HepG2 (cell line): ENCODE measurements around the gene KDM3B. TPM values are rescaled to one million over a fixed set of nuclear protein-coding genes. Genes with fewer than 3 reads are reported as not detected.

Experiments
- ATAC-seq: fragments of 200-7000 bp; cut with Tn5 transposase; 3 replicates; pipeline ENCODE4 v1.9.1; 2020; ENCODE audit warnings: mild to moderate bottlenecking, moderate library complexity
- BruUV-seq: library from RNA; stranded (reverse); fragments of 400-500 nt; replicated peaks from 2 replicates; lab custom pipeline; 2021; lab: Mats Ljungman, UMichigan
- CTCF ChIA-PET: fragments of 300-600 bp; formaldehyde crosslinking; extraction: SDS; loops from one replicate; lab custom pipeline; 2021; ENCODE audit warnings: low total read pairs, inconsistent platforms, low intra/inter-chr PET ratio; lab: Yijun Ruan, JAX
- POLR2A ChIA-PET: fragments of 350-600 bp; sonication (Branson Sonifier 250); formaldehyde crosslinking; loops from one replicate; lab custom pipeline; 2020; ENCODE audit warnings: antibody characterized with exemption, inconsistent platforms; lab: Yijun Ruan, JAX
- DNase-seq: peaks from one replicate; pipeline ENCODE4 v3.0.0-alpha.2; 2015; ENCODE audit warnings: low spot score
- FAIRE-seq: peaks from 3 replicates; lab custom pipeline; 2011; peaks lifted over from hg19 to GRCh38; lab: Jason Lieb, UNC
- H2AFZ ChIP-seq: one replicate; pipeline ENCODE4 v1.6.1; 2011; ENCODE audit warnings: low read length, inconsistent platforms
- H3K27ac ChIP-seq: fragments of 300-600 bp; 3 replicates; pipeline ENCODE4 v1.8.0; 2011; ENCODE audit warnings: mixed run types, mild to moderate bottlenecking, mixed read lengths, low read length, inconsistent platforms; ENCODE audit not compliant: insufficient read depth; ENCODE audit errors: extremely low read length
- H3K27me3 ChIP-seq, 2 experiments: fragments of 200-600 bp in 1 of 2; 2 replicates in 1 of 2; 3 replicates in 1 of 2; pipeline versions ENCODE4 v1.6.0 to v1.8.0; 2011; ENCODE audit warnings: low read length in 2 of 2, mild to moderate bottlenecking in 2 of 2, moderate library complexity in 2 of 2, inconsistent platforms in 1 of 2; ENCODE audit not compliant: insufficient read depth in 2 of 2, control insufficient read depth in 1 of 2
- H3K36me3 ChIP-seq, 2 experiments: fragments of 200-600 bp in 1 of 2; replicated peaks in 1 of 2; 2 replicates in 1 of 2; 3 replicates in 1 of 2; pipeline versions ENCODE4 v1.5.1 to v1.8.0; 2011; ENCODE audit warnings: low read length in 2 of 2, inconsistent platforms in 1 of 2; ENCODE audit not compliant: insufficient read depth in 2 of 2, control insufficient read depth in 1 of 2
- H3K4me1 ChIP-seq: 2 replicates; pipeline ENCODE4 v1.5.1; 2012; ENCODE audit warnings: low read length, inconsistent platforms; ENCODE audit not compliant: insufficient read depth
- H3K4me2 ChIP-seq: 2 replicates; pipeline ENCODE4 v1.6.0; 2011; ENCODE audit warnings: low read depth, low read length, inconsistent platforms
- H3K4me3 ChIP-seq, 3 experiments: fragments of 200-600 bp in 1 of 3; sonication (generic), shearing (Covaris generic) in 1 of 3; replicated peaks in 1 of 3; 2 replicates each; pipeline ENCODE4 v1.5.1; 2011 to 2016; ENCODE audit warnings: low read length in 3 of 3, inconsistent platforms in 2 of 3, low read depth in 2 of 3, mild to moderate bottlenecking in 2 of 3, control low read depth in 1 of 3, mixed read lengths in 1 of 3; ENCODE audit not compliant: insufficient read depth in 1 of 3
- H3K79me2 ChIP-seq: one replicate; pipeline ENCODE4 v1.6.1; 2011; ENCODE audit warnings: low read length, inconsistent platforms; ENCODE audit not compliant: insufficient read depth
- H3K9ac ChIP-seq: 2 replicates; pipeline ENCODE4 v1.6.0; 2011; ENCODE audit warnings: mild to moderate bottlenecking, low read depth, low read length, inconsistent platforms; ENCODE audit not compliant: insufficient read depth
- H3K9me3 ChIP-seq: 2 replicates; pipeline ENCODE4 v1.5.1; 2012; ENCODE audit warnings: mild to moderate bottlenecking, low read length
- H4K20me1 ChIP-seq: 2 replicates; pipeline ENCODE4 v1.6.0; 2011; ENCODE audit warnings: inconsistent platforms, mild to moderate bottlenecking, low read length, moderate library complexity; ENCODE audit not compliant: insufficient read depth
- ATF7-NPFF ChIP-seq: sonication (generic); formaldehyde crosslinking; IDR thresholded peaks from 2 replicates; pipeline ENCODE4 v1.8.1; 2023; ENCODE audit warnings: mild to moderate bottlenecking, low read depth, missing genetic modification reagents, moderate library complexity
- GFI1 ChIP-seq: sonication (generic); formaldehyde crosslinking; IDR thresholded peaks from 2 replicates; pipeline ENCODE4 v1.5.0; 2020; ENCODE audit warnings: missing genetic modification reagents, mild to moderate bottlenecking, borderline replicate concordance
- MED8 ChIP-seq: sonication (generic); formaldehyde crosslinking; IDR thresholded peaks from 2 replicates; pipeline ENCODE4 v1.8.1; 2023; ENCODE audit warnings: mild to moderate bottlenecking, missing genetic modification reagents; ENCODE audit not compliant: insufficient replicate concordance
- MXI1 ChIP-seq: IDR thresholded peaks from 3 replicates; pipeline ENCODE4 v1.6.1; 2012; ENCODE audit warnings: low read depth, low read length, inconsistent platforms, borderline replicate concordance
- NFIB ChIP-seq: sonication (generic); formaldehyde crosslinking; IDR thresholded peaks from 2 replicates; pipeline ENCODE4 v1.9.0; 2021; ENCODE audit warnings: missing genetic modification reagents, mild to moderate bottlenecking, borderline replicate concordance
- RAD21 ChIP-seq: fragments of 450-650 bp; formaldehyde crosslinking; IDR thresholded peaks from 2 replicates; pipeline ENCODE4 v1.5.0; 2020; ENCODE audit warnings: mild to moderate bottlenecking
- ZNF563 ChIP-seq: sonication (generic); formaldehyde crosslinking; IDR thresholded peaks from 2 replicates; pipeline ENCODE4 v1.8.0; 2022; ENCODE audit warnings: mild to moderate bottlenecking, moderate library complexity, missing genetic modification reagents
- ZNF781 ChIP-seq: sonication (generic); formaldehyde crosslinking; IDR thresholded peaks from 2 replicates; pipeline ENCODE4 v1.5.1; 2020; ENCODE audit warnings: borderline replicate concordance, mild to moderate bottlenecking, missing genetic modification reagents; ENCODE audit errors: not compliant biosample characterization
- WGBS: methylation state at CpG from one replicate; pipeline ENCODE4 v1.1.6; 2017; ENCODE audit warnings: low lambda C conversion rate; 5-methylcytosine and 5-hydroxymethylcytosine counted together
- in situ Hi-C: cut with HindIII; loops from 2 replicates; pipeline ENCODE4 v1.10.0; 2017; ENCODE audit warnings: low pct_unique_long_range_greater_than_20kb; ENCODE audit not compliant: extremely low pct_ligation_motif_present
- intact Hi-C: fragments of 100-400 bp; cut with micrococcal nuclease; formaldehyde crosslinking; loops from one replicate; pipeline ENCODE4 v1.10.0; 2022; ENCODE audit not compliant: unreplicated experiment
- polyA plus RNA-seq, 8 experiments: library from polyadenylated mRNA; depleted of rRNA in 3 of 8; stranded (reverse) in 7 of 8; unstranded in 1 of 8; fragments of >200 nt; fragmentation: Illumina TruSeq in 4 of 8; extraction: Trizol in 4 of 8; gene quantifications; 2 replicates each; pipeline versions ENCODE4 v1.2.1 to v1.2.3, GENCODE V29; 2011 to 2016; ENCODE audit warnings: low read depth in 4 of 8, missing spikeins in 1 of 8, mixed read lengths in 1 of 8; ENCODE audit not compliant: insufficient read depth in 1 of 8
- total RNA-seq, 5 experiments: library from RNA; depleted of rRNA; stranded (reverse); fragments of >200 nt; fragmentation: Illumina TruSeq; extraction: Trizol; gene quantifications; 2 replicates each; pipeline ENCODE4 v1.2.3, GENCODE V29; 2016; ENCODE audit warnings: low read depth in 1 of 5
- TF ChIP-seq, protein P1 (sequence below): sonication (generic); formaldehyde crosslinking; IDR thresholded peaks from 2 replicates; pipeline ENCODE4 v1.5.0; 2020; ENCODE audit warnings: missing genetic modification reagents
- TF ChIP-seq, protein P2 (sequence below): sonication (generic); formaldehyde crosslinking; IDR thresholded peaks from 2 replicates; pipeline ENCODE4 v1.4.0; 2020; ENCODE audit warnings: missing genetic modification reagents
- TF ChIP-seq, protein P3 (sequence below): sonication (generic); formaldehyde crosslinking; IDR thresholded peaks from 2 replicates; pipeline ENCODE4 v1.5.0; 2020; ENCODE audit warnings: missing genetic modification reagents
- TF ChIP-seq, protein P4 (sequence below): IDR thresholded peaks from 2 replicates; pipeline ENCODE4 v1.6.1; 2012; ENCODE audit warnings: low read depth, low read length, improper control_type of control experiment
- TF ChIP-seq, protein P5 (sequence below): sonication (generic); formaldehyde crosslinking; conservative IDR thresholded peaks from 2 replicates; pipeline ENCODE4 v1.4.0; 2020; ENCODE audit warnings: missing genetic modification reagents

The KDM3B gene
- total and polyA plus RNA-seq, 2 of the 13 experiments (the other 11 are each of a cell fraction or from before 2014, with no cell fraction given), result 19.7 to 34.3 TPM

DNA sequence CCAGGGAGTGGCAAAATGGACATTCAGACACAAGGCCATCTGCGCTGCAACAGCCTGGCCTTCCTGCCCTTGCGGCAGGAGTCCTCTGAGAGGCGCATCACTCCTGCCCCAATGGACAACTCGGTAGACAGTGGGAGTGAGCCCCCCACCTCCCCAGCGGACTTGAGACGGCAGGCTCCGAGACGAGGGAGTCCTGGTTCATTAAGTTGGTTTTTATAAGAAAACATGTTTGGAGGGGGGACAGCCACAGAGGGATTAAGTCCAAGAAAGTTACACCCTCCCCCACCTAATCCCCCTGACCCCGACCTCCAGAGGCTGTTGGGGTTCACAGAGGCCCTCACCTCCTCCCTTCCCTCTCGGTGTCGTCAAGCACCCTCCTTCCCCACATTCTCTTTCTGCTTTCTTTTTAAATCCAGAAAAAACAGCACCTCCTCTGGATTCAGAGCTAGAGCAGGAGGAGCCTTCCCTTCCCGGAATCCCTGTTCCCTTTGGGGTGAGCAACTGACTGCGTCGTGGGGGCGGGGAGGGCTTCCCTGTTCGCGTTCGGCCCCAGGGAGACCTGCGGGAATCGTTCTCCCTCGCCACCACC is 111.0 kb downstream of the KDM3B start:
- H2AFZ ChIP-seq, result no peak overlapping the region
- FAIRE-seq (no peak), ATAC-seq (peak; percentile 12), DNase-seq (no peak)
- H3K4me1 ChIP-seq, result peaks cover 54% of the 10 kb centered on the region
- ChIA-PET POLR2A (interaction anchor here (1.0 to 4.0 kb wide), 6 partner anchors 18 to 112 kb away, joined by 3 to 58 read pairs (median 6); partner anchors contain the start of gene HSPA9), CTCF (interaction anchor here (1.1 to 2.5 kb wide), 2 partner anchors 28 to 40 kb away, joined by 4 to 29 read pairs; no protein-coding TSS in a partner anchor)
- peak overlapping the region; percentile 83 for H3K4me2 ChIP-seq
- no TSS peak for BruUV-seq
- in situ Hi-C loops (loop anchor here (5.0 kb wide), 1 partner anchor 79 kb away; the partner anchor contains the start of gene ETF1), intact Hi-C loops (loop anchor here (1.0 to 2.0 kb wide), 2 partner anchors 40 to 79 kb away; partner anchors contain the start of gene ETF1)
- peak overlapping the region; percentile 95 for H3K27ac ChIP-seq
- H3K79me2 ChIP-seq, result peaks cover 3% of the 10 kb centered on the region
- WGBS, result 0% methylated on average over 10 of the region's 21 CpGs
- H3K9me3 ChIP-seq, result no peaks in the 10 kb centered on the region
- H3K9ac ChIP-seq, result peak overlapping the region; percentile 81
- H3K36me3 ChIP-seq, result peaks cover 0 to 7% of the 10 kb centered on the region in 2 experiments; a peak in 2 of 5 replicates
- H3K4me3 ChIP-seq, result peak overlapping the region; percentile 61 to 78 (median 66)
- H3K27me3 ChIP-seq, result peaks cover 0 to 8% of the 10 kb centered on the region in 2 experiments; a peak in 3 of 5 replicates
- peaks cover 3% of the 10 kb centered on the region; the same call in 1 of the 2 replicates for H4K20me1 ChIP-seq
- TF ChIP-seq NFIB (CRISPR knock-in tag) (no peak), MXI1 (peak; percentile 24; the same call in 1 of the 3 replicates), MED8 (CRISPR knock-in tag) (no peak), ATF7-NPFF (CRISPR knock-in tag) (no peak), RAD21 (CRISPR knock-in tag) (peak; percentile 36; the same call in 1 of the 2 replicates), GFI1 (CRISPR knock-in tag) (0 out of 2 replicates have a peak, but pooled peaks have one; percentile 42), ZNF563 (CRISPR knock-in tag) (no peak), ZNF781 (CRISPR knock-in tag) (peak; percentile 3)
- TF ChIP-seq, protein P1, sequence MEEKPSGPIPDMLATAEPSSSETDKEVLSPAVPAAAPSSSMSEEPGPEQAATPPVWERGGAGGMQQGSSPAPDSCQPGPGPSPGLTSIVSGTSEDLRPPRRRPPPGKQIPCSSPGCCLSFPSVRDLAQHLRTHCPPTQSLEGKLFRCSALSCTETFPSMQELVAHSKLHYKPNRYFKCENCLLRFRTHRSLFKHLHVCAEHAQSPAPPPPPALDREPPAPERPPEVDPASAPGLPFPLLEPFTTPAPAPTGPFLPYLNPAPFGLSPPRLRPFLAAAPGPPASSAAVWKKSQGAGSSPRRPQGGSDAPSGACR, result no peak
- TF ChIP-seq, protein P2, sequence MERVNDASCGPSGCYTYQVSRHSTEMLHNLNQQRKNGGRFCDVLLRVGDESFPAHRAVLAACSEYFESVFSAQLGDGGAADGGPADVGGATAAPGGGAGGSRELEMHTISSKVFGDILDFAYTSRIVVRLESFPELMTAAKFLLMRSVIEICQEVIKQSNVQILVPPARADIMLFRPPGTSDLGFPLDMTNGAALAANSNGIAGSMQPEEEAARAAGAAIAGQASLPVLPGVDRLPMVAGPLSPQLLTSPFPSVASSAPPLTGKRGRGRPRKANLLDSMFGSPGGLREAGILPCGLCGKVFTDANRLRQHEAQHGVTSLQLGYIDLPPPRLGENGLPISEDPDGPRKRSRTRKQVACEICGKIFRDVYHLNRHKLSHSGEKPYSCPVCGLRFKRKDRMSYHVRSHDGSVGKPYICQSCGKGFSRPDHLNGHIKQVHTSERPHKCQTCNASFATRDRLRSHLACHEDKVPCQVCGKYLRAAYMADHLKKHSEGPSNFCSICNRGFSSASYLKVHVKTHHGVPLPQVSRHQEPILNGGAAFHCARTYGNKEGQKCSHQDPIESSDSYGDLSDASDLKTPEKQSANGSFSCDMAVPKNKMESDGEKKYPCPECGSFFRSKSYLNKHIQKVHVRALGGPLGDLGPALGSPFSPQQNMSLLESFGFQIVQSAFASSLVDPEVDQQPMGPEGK, result 0 out of 2 replicates have a peak, but pooled peaks have one; percentile 36
- TF ChIP-seq, protein P3, sequence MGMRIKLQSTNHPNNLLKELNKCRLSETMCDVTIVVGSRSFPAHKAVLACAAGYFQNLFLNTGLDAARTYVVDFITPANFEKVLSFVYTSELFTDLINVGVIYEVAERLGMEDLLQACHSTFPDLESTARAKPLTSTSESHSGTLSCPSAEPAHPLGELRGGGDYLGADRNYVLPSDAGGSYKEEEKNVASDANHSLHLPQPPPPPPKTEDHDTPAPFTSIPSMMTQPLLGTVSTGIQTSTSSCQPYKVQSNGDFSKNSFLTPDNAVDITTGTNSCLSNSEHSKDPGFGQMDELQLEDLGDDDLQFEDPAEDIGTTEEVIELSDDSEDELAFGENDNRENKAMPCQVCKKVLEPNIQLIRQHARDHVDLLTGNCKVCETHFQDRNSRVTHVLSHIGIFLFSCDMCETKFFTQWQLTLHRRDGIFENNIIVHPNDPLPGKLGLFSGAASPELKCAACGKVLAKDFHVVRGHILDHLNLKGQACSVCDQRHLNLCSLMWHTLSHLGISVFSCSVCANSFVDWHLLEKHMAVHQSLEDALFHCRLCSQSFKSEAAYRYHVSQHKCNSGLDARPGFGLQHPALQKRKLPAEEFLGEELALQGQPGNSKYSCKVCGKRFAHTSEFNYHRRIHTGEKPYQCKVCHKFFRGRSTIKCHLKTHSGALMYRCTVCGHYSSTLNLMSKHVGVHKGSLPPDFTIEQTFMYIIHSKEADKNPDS, result no peak
- TF ChIP-seq, protein P4, sequence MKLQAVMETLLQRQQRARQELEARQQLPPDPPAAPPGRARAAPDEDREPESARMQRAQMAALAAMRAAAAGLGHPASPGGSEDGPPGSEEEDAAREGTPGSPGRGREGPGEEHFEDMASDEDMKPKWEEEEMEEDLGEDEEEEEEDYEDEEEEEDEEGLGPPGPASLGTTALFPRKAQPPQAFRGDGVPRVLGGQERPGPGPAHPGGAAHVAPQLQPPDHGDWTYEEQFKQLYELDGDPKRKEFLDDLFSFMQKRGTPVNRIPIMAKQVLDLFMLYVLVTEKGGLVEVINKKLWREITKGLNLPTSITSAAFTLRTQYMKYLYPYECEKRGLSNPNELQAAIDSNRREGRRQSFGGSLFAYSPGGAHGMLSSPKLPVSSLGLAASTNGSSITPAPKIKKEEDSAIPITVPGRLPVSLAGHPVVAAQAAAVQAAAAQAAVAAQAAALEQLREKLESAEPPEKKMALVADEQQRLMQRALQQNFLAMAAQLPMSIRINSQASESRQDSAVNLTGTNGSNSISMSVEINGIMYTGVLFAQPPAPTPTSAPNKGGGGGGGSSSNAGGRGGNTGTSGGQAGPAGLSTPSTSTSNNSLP, result 0 out of 2 replicates have a peak, but pooled peaks have one; percentile 3
- TF ChIP-seq, protein P5, sequence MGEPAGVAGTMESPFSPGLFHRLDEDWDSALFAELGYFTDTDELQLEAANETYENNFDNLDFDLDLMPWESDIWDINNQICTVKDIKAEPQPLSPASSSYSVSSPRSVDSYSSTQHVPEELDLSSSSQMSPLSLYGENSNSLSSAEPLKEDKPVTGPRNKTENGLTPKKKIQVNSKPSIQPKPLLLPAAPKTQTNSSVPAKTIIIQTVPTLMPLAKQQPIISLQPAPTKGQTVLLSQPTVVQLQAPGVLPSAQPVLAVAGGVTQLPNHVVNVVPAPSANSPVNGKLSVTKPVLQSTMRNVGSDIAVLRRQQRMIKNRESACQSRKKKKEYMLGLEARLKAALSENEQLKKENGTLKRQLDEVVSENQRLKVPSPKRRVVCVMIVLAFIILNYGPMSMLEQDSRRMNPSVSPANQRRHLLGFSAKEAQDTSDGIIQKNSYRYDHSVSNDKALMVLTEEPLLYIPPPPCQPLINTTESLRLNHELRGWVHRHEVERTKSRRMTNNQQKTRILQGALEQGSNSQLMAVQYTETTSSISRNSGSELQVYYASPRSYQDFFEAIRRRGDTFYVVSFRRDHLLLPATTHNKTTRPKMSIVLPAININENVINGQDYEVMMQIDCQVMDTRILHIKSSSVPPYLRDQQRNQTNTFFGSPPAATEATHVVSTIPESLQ, result 0 out of 2 replicates have a peak, but pooled peaks have one; percentile 19
